Mesothelial cell of epicardium (in vitro differentiated cells): ENCODE data around the gene QRICH2. TPM values are rescaled to one million over a fixed set of nuclear protein-coding genes. Genes with fewer than 3 reads are reported as not detected.

Experiments
- DNase-seq, 2 experiments: peaks; one replicate each; pipeline ENCODE4 v3.0.0; 2021; ENCODE audit warnings: low spot score in 2 of 2; ENCODE audit not compliant: unreplicated experiment in 2 of 2
- H3K27ac Mint-ChIP-seq: 2 replicates; pipeline ENCODE4 v1.8.0; 2021; ENCODE audit warnings: mixed read lengths
- H3K27me3 Mint-ChIP-seq: 2 replicates; pipeline ENCODE4 v1.8.0; 2021; ENCODE audit warnings: low read depth, mixed read lengths
- H3K36me3 Mint-ChIP-seq: 2 replicates; pipeline ENCODE4 v1.8.0; 2021; ENCODE audit warnings: mixed read lengths
- H3K4me1 Mint-ChIP-seq: 2 replicates; pipeline ENCODE4 v1.8.0; 2021; ENCODE audit warnings: mixed read lengths
- H3K4me3 Mint-ChIP-seq: 2 replicates; pipeline ENCODE4 v1.8.0; 2021; ENCODE audit warnings: mild to moderate bottlenecking, moderate library complexity, mixed read lengths
- H3K9me3 Mint-ChIP-seq: 2 replicates; pipeline ENCODE4 v1.8.0; 2021; ENCODE audit warnings: mixed read lengths
- total RNA-seq: library from RNA; stranded (reverse); gene quantifications from 3 replicates; pipeline ENCODE4 v1.2.1, GENCODE V29; 2021
- TF ChIP-seq, protein P1 (sequence below): fragments of 200-600 bp; sonication (generic); IDR thresholded peaks from one replicate; pipeline ENCODE4 v1.5.0; 2021; ENCODE audit warnings: antibody characterized with exemption; ENCODE audit not compliant: unreplicated experiment

Gene QRICH2, protein sequence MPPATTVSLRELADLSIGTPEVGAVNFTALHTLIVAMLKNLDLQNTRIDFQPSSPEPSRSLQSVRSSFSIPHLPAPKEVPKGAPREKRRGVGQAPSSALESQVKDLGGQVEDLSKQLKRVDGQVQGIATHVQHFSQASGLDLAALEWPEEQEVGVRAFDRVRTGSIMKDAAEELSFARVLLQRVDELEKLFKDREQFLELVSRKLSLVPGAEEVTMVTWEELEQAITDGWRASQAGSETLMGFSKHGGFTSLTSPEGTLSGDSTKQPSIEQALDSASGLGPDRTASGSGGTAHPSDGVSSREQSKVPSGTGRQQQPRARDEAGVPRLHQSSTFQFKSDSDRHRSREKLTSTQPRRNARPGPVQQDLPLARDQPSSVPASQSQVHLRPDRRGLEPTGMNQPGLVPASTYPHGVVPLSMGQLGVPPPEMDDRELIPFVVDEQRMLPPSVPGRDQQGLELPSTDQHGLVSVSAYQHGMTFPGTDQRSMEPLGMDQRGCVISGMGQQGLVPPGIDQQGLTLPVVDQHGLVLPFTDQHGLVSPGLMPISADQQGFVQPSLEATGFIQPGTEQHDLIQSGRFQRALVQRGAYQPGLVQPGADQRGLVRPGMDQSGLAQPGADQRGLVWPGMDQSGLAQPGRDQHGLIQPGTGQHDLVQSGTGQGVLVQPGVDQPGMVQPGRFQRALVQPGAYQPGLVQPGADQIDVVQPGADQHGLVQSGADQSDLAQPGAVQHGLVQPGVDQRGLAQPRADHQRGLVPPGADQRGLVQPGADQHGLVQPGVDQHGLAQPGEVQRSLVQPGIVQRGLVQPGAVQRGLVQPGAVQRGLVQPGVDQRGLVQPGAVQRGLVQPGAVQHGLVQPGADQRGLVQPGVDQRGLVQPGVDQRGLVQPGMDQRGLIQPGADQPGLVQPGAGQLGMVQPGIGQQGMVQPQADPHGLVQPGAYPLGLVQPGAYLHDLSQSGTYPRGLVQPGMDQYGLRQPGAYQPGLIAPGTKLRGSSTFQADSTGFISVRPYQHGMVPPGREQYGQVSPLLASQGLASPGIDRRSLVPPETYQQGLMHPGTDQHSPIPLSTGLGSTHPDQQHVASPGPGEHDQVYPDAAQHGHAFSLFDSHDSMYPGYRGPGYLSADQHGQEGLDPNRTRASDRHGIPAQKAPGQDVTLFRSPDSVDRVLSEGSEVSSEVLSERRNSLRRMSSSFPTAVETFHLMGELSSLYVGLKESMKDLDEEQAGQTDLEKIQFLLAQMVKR (N-terminal part only)
- total RNA-seq: 7.2 to 8.6 TPM (median 7.7 TPM) in 3 replicates

DNA sequence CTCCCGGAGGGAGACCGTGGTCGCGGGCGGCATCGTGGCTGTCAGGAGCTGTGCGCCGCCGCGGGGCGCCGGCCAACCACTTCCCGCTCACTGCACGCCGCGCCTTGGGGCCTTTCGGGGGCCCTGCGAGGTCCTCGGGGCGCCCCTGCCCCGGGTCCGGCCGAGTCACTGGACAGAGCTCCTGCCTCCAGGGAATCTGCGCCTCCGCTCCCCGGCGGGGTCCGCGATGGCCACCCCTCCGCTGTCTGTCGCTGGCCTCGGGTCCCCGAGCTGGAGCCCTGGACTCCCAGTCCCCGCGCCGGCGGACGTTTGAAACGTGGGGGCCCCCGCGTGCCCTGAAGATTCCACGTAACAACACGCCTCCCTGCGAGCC, at the start of gene QRICH2:
TSS of gene QRICH2 (minus strand) at position 311 of the 373 bp plus-strand sequence. CDS start at position 33, 278 bp downstream.
- no peak within 1 kb of the TSS for H3K4me3 Mint-ChIP-seq
- peaks cover 23% of the 10 kb centered on the region for H3K36me3 Mint-ChIP-seq
- H3K9me3 Mint-ChIP-seq: no peaks in the 10 kb centered on the region
- H3K27ac Mint-ChIP-seq: no peak within 1 kb of the TSS
- no peaks in the 10 kb centered on the region for H3K27me3 Mint-ChIP-seq
- no peaks in the 10 kb centered on the region for H3K4me1 Mint-ChIP-seq
- TF ChIP-seq, protein P1, sequence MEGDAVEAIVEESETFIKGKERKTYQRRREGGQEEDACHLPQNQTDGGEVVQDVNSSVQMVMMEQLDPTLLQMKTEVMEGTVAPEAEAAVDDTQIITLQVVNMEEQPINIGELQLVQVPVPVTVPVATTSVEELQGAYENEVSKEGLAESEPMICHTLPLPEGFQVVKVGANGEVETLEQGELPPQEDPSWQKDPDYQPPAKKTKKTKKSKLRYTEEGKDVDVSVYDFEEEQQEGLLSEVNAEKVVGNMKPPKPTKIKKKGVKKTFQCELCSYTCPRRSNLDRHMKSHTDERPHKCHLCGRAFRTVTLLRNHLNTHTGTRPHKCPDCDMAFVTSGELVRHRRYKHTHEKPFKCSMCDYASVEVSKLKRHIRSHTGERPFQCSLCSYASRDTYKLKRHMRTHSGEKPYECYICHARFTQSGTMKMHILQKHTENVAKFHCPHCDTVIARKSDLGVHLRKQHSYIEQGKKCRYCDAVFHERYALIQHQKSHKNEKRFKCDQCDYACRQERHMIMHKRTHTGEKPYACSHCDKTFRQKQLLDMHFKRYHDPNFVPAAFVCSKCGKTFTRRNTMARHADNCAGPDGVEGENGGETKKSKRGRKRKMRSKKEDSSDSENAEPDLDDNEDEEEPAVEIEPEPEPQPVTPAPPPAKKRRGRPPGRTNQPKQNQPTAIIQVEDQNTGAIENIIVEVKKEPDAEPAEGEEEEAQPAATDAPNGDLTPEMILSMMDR: no peak
- no peak for DNase-seq

DNA sequence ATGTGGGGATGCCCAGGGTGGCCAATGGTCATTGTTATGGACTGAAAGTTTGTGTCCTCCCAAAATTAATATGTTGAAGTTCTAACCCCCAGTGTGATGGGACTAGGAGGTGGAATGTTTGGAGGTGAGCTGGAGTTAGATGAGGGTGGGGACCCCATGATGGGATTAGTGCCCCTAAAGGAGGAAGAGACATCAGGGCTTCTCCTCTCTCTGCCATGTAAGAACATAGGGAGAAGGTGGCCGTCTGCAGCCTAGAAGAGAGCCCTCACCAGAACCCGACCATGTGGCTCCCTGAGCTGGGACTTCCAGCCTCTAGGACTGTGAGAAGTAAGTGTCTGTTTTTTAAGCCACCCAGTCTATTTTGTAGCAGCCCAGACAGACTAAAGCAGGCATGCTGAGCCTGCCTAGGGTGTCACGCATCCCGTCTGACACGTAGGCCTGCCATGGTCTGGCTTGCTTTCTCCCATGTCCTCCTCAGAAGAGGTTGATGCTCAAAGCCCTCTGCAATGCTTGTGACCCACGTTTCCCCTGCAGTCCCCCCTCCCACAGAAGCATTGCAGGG, 49.6 kb upstream of the QRICH2 start:
- Mint-ChIP-seq H3K4me1 (peaks cover 11% of the 10 kb centered on the region), H3K27me3 (peaks cover 1% of the 10 kb centered on the region), H3K4me3 (no peak overlapping the region), H3K27ac (no peak overlapping the region), H3K36me3 (no peaks in the 10 kb centered on the region), H3K9me3 (no peaks in the 10 kb centered on the region)
- DNase-seq: no peak
- TF ChIP-seq, protein P1: no peak

DNA sequence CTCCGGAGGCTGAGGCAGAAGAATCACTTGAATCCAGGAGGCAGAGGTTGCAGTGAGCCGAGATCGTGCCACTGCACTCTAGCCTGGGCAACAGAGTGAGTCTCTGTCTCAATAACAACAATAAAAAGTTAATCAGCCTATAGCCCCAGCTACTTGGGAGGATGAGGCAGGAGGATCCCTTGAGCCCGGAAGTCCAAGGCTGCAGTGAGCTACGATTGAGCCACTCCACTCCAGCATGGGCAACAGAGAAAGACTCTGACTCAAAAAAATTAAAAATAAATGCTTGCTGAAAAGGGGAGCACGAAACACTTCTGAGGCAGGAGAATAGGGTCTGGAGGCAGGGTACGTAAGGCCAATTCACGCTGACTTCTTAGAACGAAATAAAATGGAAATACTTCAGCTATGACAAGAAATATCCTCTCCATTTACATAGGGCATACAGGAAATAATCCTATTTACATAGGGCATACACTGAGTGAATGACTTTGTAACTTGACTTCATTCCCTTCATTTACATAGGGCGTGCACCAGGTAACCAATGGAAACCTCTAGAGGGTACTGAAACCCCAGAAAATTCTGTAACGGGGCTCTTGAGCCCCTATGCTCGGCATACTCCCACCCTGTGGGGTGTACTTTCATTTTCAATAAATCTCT, 48.9 kb upstream of the QRICH2 start:
- Mint-ChIP-seq H3K9me3 (no peaks in the 10 kb centered on the region), H3K4me1 (peaks cover 15% of the 10 kb centered on the region), H3K4me3 (no peak overlapping the region), H3K36me3 (no peaks in the 10 kb centered on the region), H3K27me3 (peaks cover 1% of the 10 kb centered on the region), H3K27ac (no peak overlapping the region)
- TF ChIP-seq, protein P1: no peak
- DNase-seq: no peak

DNA sequence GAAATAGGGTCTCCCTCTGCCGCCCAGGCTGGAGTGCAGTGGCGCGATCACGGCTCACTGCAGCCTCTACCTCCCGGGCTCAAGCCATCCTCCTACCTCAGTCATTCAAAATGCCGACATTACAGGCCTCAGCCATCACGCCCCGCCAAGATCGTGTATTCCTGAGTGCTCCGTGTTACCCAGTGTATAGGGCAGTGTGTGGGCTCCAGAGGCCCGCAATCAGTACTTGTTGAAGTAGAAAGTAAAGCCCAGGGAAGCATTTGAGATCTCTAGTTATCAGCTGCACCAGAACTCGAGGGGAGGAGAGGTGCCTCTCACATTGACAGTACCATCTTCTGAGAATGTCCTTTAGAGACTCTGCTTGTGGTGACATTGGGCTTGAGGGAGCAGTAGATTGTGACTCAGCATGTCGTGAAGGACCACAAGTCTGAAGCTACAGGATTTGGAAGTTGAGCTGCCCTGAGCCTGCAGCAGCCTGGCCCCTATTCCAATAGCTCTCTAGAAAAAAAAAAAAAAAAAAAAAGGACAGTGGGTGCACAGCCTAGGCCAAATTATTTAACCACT, 46.8 kb upstream of the QRICH2 start:
- Mint-ChIP-seq H3K4me1 (peaks cover 18% of the 10 kb centered on the region), H3K36me3 (no peaks in the 10 kb centered on the region), H3K4me3 (peak overlapping the region; percentile 99), H3K27me3 (peaks cover 1% of the 10 kb centered on the region), H3K27ac (no peak overlapping the region), H3K9me3 (no peaks in the 10 kb centered on the region)
- DNase-seq: no peak
- TF ChIP-seq, protein P1: no peak
